Hepatocyte (in vitro differentiated cells): Measurements from ENCODE around the gene ANKLE2. TPM values are rescaled to one million over a fixed set of nuclear protein-coding genes. Genes with fewer than 3 reads are reported as not detected.

Source experiments
- DNase-seq: peaks from one replicate; pipeline ENCODE4 v3.0.0-alpha.2; 2016; ENCODE audit warnings: low spot score
- H2AFZ ChIP-seq: fragments of 200-600 bp; sonication (generic); 2 replicates; pipeline ENCODE4 v1.6.0; 2016; ENCODE audit warnings: antibody characterized with exemption, mild to moderate bottlenecking
- H3K27ac ChIP-seq: fragments of 200-600 bp; sonication (generic); 2 replicates; pipeline ENCODE4 v1.5.1; 2016; ENCODE audit warnings: mild to moderate bottlenecking
- H3K27me3 ChIP-seq: fragments of 200-600 bp; sonication (generic); 2 replicates; pipeline ENCODE4 v1.6.1; 2016
- H3K36me3 ChIP-seq: fragments of 200-600 bp; sonication (generic); replicated peaks from 2 replicates; pipeline ENCODE4 v1.5.1; 2016; ENCODE audit warnings: low read depth; ENCODE audit not compliant: insufficient read depth
- H3K4me1 ChIP-seq: fragments of 200-600 bp; sonication (generic); 2 replicates; pipeline ENCODE4 v1.5.1; 2016; ENCODE audit warnings: mild to moderate bottlenecking, moderate library complexity; ENCODE audit not compliant: insufficient read depth
- H3K4me2 ChIP-seq: fragments of 200-600 bp; sonication (generic); 2 replicates; pipeline ENCODE4 v1.6.0; 2016
- H3K4me3 ChIP-seq: fragments of 200-600 bp; sonication (generic); 2 replicates; pipeline ENCODE4 v1.5.1; 2016; ENCODE audit warnings: mild to moderate bottlenecking
- H3K79me2 ChIP-seq: fragments of 200-600 bp; sonication (generic); 2 replicates; pipeline ENCODE4 v1.6.0; 2017; ENCODE audit warnings: mild to moderate bottlenecking
- H3K9me2 ChIP-seq: fragments of 200-600 bp; sonication (generic); replicated peaks from 2 replicates; pipeline ENCODE4 v1.6.0; 2017; ENCODE audit warnings: mild to moderate bottlenecking; ENCODE audit not compliant: insufficient read depth
- H3K9me3 ChIP-seq: fragments of 200-600 bp; sonication (generic); 2 replicates; pipeline ENCODE4 v1.5.1; 2016; ENCODE audit warnings: low read depth, mild to moderate bottlenecking
- H4K20me1 ChIP-seq: fragments of 200-600 bp; sonication (generic); 2 replicates; pipeline ENCODE4 v1.6.0; 2016; ENCODE audit warnings: mild to moderate bottlenecking; ENCODE audit not compliant: insufficient read depth, poor library complexity, severe bottlenecking
- CTCF ChIP-seq: fragments of 200-600 bp; sonication (generic); IDR thresholded peaks from 2 replicates; pipeline ENCODE4 v1.5.1; 2016; ENCODE audit warnings: antibody characterized with exemption, mild to moderate bottlenecking; ENCODE audit not compliant: poor library complexity
- EZH2 ChIP-seq: fragments of 200-600 bp; sonication (generic); IDR thresholded peaks from 2 replicates; pipeline ENCODE4 v1.6.1; 2016; ENCODE audit warnings: antibody characterized with exemption, mild to moderate bottlenecking, borderline replicate concordance
- EZH2phosphoT487 ChIP-seq: fragments of 200-600 bp; sonication (generic); IDR thresholded peaks from one replicate; pipeline ENCODE4 v1.6.1; 2018; ENCODE audit warnings: antibody characterized with exemption, mild to moderate bottlenecking, low read depth, moderate library complexity; ENCODE audit not compliant: unreplicated experiment, severe bottlenecking
- WGBS: methylation state at CpG from one replicate; pipeline ENCODE4 v1.1.6; 2016; ENCODE audit warnings: low lambda C conversion rate; ENCODE audit errors: missing lambda C conversion rate; 5-methylcytosine and 5-hydroxymethylcytosine counted together
- polyA plus RNA-seq: library from polyadenylated mRNA; unstranded; fragments of >200 nt; fragmentation: Nextera tagmentation; extraction: Ambion mirVana; gene quantifications from 2 replicates; pipeline ENCODE4 v1.2.1, GENCODE V29; 2016
- total RNA-seq: library from RNA; depleted of rRNA; stranded (reverse); fragments of >200 nt; gene quantifications from 2 replicates; pipeline ENCODE4 v1.2.3, GENCODE V29; 2014

ANKLE2 gene
- total and polyA plus RNA-seq, 2 experiments from 2014 or later: 45.3 to 70.3 TPM

GRCh38 chr12:132806857-132807256 lies 45.2 kb upstream of the ANKLE2 start:
- Histone ChIP-seq H3K27me3 (no peaks in the 10 kb centered on the region), H3K27ac (no peak overlapping the region), H2AFZ (no peak overlapping the region), H3K79me2 (peaks cover 33% of the 10 kb centered on the region), H3K9me2 (no peaks in the 10 kb centered on the region), H3K36me3 (no peaks in the 10 kb centered on the region), H3K4me2 (no peak overlapping the region), H3K9me3 (no peaks in the 10 kb centered on the region), H4K20me1 (peaks cover 37% of the 10 kb centered on the region), H3K4me1 (no peaks in the 10 kb centered on the region), H3K4me3 (no peak overlapping the region)
- 96% methylated on average over 18 of the region's 18 CpGs for WGBS
- no peak for DNase-seq
- TF ChIP-seq CTCF (no peak), EZH2phosphoT487 (no peak), EZH2 (no peak)

- Histone ChIP-seq H3K4me3 (no peak overlapping the region), H3K9me2 (no peaks in the 10 kb centered on the region), H3K4me1 (no peaks in the 10 kb centered on the region), H2AFZ (no peak overlapping the region), H3K27me3 (no peaks in the 10 kb centered on the region), H3K27ac (no peak overlapping the region), H3K36me3 (no peaks in the 10 kb centered on the region), H4K20me1 (peaks cover 37% of the 10 kb centered on the region), H3K9me3 (no peaks in the 10 kb centered on the region), H3K79me2 (peaks cover 24% of the 10 kb centered on the region), H3K4me2 (no peak overlapping the region)
- WGBS: 92% methylated on average over 8 of the region's 16 CpGs
- TF ChIP-seq EZH2phosphoT487: no peak
- TF ChIP-seq CTCF: no peak
- TF ChIP-seq EZH2: no peak
- DNase-seq: peak; percentile 34
Observed at GRCh38 chr12:132804426-132804861, 42.8 kb upstream of the ANKLE2 start.

- H3K27ac ChIP-seq: no peak overlapping the region
- no peak overlapping the region for H3K4me2 ChIP-seq
- no peaks in the 10 kb centered on the region for H3K36me3 ChIP-seq
- TF ChIP-seq EZH2 (no peak), EZH2phosphoT487 (no peak), CTCF (no peak)
- no peak overlapping the region for H2AFZ ChIP-seq
- no peak overlapping the region for H3K4me3 ChIP-seq
- peaks cover 24% of the 10 kb centered on the region for H3K79me2 ChIP-seq
- H3K9me3 ChIP-seq: no peaks in the 10 kb centered on the region
- no peaks in the 10 kb centered on the region for H3K9me2 ChIP-seq
- H4K20me1 ChIP-seq: peaks cover 37% of the 10 kb centered on the region
- H3K27me3 ChIP-seq: no peaks in the 10 kb centered on the region
- 97% methylated on average over 15 of the region's 15 CpGs for WGBS
- no peaks in the 10 kb centered on the region for H3K4me1 ChIP-seq
- DNase-seq: no peak
Observed at GRCh38 chr12:132803888-132804287, 42.3 kb upstream of the ANKLE2 start.

- Histone ChIP-seq H3K27ac (no peak overlapping the region), H3K36me3 (no peaks in the 10 kb centered on the region), H3K4me3 (no peak overlapping the region), H3K9me2 (no peaks in the 10 kb centered on the region), H3K27me3 (no peaks in the 10 kb centered on the region), H4K20me1 (peaks cover 32% of the 10 kb centered on the region), H3K9me3 (no peaks in the 10 kb centered on the region), H3K4me1 (no peaks in the 10 kb centered on the region), H2AFZ (no peak overlapping the region), H3K4me2 (no peak overlapping the region), H3K79me2 (peaks cover 19% of the 10 kb centered on the region)
- DNase-seq: no peak
- TF ChIP-seq CTCF: no peak
- no peak for TF ChIP-seq EZH2
- TF ChIP-seq EZH2phosphoT487: no peak
- WGBS: 95% methylated on average over 14 of the region's 14 CpGs
Observed at GRCh38 chr12:132803125-132803524, 41.5 kb upstream of the ANKLE2 start.
